Measurements from ENCODE around the gene APC2.

The APC2 gene

DNA sequence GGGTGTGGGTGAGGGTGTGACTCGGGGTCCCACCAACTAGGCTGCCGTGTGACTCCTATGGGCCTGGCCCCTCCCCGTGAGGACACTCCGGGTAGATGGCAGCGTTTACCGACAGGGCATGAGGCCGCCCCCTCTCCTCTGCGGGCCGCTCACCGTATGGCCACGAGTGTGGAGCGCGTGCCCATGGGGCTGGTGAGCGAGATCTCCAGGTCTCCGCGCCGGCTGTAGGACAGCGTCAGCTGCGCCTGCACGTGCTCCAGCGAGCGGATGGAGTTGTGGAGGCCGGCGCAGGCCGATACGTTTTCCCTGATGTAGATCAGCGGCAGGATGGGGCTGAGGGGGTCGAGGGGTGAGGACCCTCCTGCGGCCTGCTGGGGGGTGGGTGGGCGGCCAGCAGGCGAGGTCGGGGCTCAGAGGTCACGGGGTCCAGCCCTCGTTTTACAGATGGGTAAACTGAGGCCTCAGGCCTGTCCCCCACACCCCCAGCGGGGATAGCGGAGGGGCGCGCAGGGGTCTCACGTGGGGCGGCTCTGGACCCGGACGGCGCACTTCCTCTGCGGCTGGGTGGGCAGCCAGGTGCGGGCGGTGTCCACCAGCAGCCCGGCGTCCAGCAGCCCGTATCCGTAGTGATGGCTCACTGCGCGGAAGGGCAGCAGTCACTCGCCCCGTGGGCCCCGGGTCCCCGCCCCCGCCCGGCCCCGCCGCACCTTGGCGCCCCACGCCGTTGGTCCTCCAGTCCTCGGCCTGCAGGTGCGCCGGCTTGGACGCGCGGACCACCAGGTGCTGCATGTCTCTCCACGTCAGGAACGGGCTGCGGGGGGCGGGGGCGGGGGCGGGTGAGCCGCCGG lies 33.4 kb downstream of the APC2 start:
- H3K9ac ChIP-seq (ENCODE audit: low read depth in 1 of 2, low read length in 2 of 2), result no peak overlapping the region
- no peak overlapping the region for H3K4me3 ChIP-seq (ENCODE audit: low read length in 2 of 2)
- no peaks in the 10 kb centered on the region for H3K36me3 ChIP-seq (ENCODE audit: control insufficient read depth in 2 of 2, insufficient read depth in 2 of 2, low read length in 2 of 2)
- no peaks in the 10 kb centered on the region for H3K9me3 ChIP-seq (ENCODE audit: control insufficient read depth in 2 of 2, low read length in 2 of 2)
- no peaks in the 10 kb centered on the region for H3K27me3 ChIP-seq (ENCODE audit: control insufficient read depth in 2 of 2, insufficient read depth in 2 of 2, low read length in 2 of 2)
- H3K27ac ChIP-seq (ENCODE audit: low read depth in 2 of 2, low read length in 2 of 2), result no peak overlapping the region
- H3K4me1 ChIP-seq (ENCODE audit: control insufficient read depth in 2 of 2, insufficient read depth in 2 of 2, low read length in 2 of 2), result peaks cover 7 to 8% of the 10 kb centered on the region in 2 donors

DNA sequence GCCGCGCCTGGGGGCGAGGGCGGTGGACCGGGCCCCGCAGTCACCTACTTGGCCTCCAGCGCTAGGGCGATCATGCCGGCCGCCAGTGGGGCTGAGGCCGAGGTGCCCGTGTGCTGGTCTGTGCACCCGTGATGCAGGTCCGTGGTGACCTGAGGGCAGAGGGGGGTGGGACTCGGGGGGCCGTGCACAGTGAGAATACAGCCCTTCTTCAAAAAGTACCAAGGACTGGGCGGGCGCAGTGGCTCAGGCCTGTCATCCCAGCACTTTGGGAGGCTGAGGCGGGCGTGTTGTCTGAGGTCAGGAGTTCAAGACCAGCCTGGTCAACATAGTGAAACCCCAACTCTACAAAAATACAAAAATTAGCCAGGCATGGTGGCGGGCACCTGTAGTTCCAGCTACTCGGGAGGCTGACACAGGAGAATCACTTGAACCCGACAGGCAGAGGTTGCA lies 34.1 kb downstream of the APC2 start:
- Histone ChIP-seq H3K9ac (ENCODE audit: low read depth in 1 of 2, low read length in 2 of 2) (no peak overlapping the region), H3K9me3 (ENCODE audit: control insufficient read depth in 2 of 2, low read length in 2 of 2) (no peaks in the 10 kb centered on the region), H3K27me3 (ENCODE audit: control insufficient read depth in 2 of 2, insufficient read depth in 2 of 2, low read length in 2 of 2) (no peaks in the 10 kb centered on the region), H3K4me1 (ENCODE audit: control insufficient read depth in 2 of 2, insufficient read depth in 2 of 2, low read length in 2 of 2) (peaks cover 4 to 5% of the 10 kb centered on the region in 2 donors), H3K27ac (ENCODE audit: low read depth in 2 of 2, low read length in 2 of 2) (no peak overlapping the region), H3K4me3 (ENCODE audit: low read length in 2 of 2) (no peak overlapping the region), H3K36me3 (ENCODE audit: control insufficient read depth in 2 of 2, insufficient read depth in 2 of 2, low read length in 2 of 2) (no peaks in the 10 kb centered on the region)

DNA sequence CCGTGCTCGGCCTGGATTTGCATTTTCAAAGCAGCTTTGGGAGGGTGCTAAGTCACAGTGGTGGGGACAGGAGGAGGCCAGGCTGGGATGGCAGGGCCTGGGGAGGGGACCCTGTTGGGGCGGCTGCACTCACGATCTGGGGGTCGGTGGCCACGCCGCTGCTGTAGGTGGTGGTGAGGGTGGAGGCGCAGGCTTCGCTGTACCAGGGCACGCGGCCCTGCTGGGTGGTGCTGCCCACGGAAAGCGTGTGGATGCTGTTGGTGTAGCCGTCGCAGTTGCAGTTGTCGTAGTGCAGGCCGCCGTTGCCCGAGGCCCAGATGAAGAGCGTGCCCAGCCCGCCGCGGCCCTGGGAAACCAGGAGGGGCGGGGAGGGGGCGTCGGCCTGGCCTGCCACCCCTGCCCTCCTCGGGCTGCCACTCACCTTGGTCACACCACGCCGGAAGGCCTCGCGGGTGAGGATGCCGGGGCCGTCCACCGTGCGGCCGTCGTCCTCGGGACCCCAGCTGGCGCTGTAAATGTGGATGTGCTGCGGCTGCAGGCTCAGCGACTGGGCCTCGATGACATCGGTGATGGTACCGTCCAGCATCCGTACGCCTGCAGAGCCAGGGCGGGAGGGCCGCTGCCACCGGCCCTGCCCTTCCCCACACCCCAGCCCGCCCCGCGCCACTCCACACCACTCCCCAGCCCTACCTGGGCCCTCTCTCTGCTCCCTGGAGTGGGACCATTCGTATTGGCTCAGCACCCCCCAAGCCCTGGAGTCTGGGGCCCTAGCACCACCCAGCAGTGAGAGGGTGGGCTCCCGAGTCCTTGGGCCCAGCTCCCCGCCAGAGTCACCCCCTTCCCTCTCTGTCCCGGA lies 37.0 kb downstream of the APC2 start:
- H3K27me3 ChIP-seq (ENCODE audit: control insufficient read depth in 2 of 2, insufficient read depth in 2 of 2, low read length in 2 of 2), result peaks cover 0 to 3% of the 10 kb centered on the region in 2 donors
- H3K4me3 ChIP-seq (ENCODE audit: low read length in 2 of 2), result no peak overlapping the region

DNA sequence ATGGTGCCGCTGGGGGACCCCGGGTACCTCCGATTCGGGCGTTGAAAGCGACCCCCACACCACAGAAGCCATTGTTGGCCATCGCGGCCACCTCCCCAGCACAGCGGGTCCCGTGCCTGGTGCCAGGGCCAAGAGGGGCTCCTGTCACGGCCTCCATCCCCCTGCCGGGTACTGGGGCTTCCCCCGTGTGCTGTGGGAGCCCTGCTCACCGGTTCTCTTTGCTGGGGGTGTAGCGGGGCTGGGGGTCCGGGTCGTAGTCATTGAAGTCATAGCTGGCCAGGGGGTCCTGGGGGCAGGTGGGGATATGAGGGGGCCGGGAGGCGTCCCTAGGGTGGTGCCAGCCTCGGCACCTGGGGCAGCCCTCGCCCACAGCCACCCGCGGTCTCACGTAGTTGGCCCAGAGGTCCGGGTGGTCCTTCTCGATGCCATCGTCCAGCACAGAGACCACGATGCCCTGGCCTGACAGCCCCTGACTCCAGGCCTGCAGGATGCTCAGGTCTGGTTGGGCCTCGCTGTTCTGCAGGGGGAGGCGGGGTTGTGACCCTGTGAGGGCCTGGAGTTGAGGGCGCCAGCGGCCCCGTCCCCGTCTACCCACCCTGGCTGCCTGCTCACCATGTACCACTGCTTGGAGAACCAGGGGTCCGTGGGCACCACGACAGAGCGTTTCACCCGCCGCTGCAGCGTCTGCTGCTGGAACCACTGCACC lies 37.8 kb downstream of the APC2 start:
- Histone ChIP-seq H3K36me3 (ENCODE audit: control insufficient read depth in 2 of 2, insufficient read depth in 2 of 2, low read length in 2 of 2) (no peaks in the 10 kb centered on the region), H3K9ac (ENCODE audit: low read depth in 1 of 2, low read length in 2 of 2) (no peak overlapping the region), H3K9me3 (ENCODE audit: control insufficient read depth in 2 of 2, low read length in 2 of 2) (no peaks in the 10 kb centered on the region), H3K27ac (ENCODE audit: low read depth in 2 of 2, low read length in 2 of 2) (no peak overlapping the region), H3K27me3 (ENCODE audit: control insufficient read depth in 2 of 2, insufficient read depth in 2 of 2, low read length in 2 of 2) (peaks cover 0 to 4% of the 10 kb centered on the region in 2 donors), H3K4me3 (ENCODE audit: low read length in 2 of 2) (no peak overlapping the region), H3K4me1 (ENCODE audit: control insufficient read depth in 2 of 2, insufficient read depth in 2 of 2, low read length in 2 of 2) (peaks cover 11 to 16% of the 10 kb centered on the region in 2 donors)

More for the DNA sequence above, 37.0 kb downstream of the APC2 start:
- Histone ChIP-seq H3K4me1 (ENCODE audit: control insufficient read depth in 2 of 2, insufficient read depth in 2 of 2, low read length in 2 of 2) (peaks cover 11 to 16% of the 10 kb centered on the region in 2 donors), H3K27ac (ENCODE audit: low read depth in 2 of 2, low read length in 2 of 2) (no peak overlapping the region), H3K9me3 (ENCODE audit: control insufficient read depth in 2 of 2, low read length in 2 of 2) (no peaks in the 10 kb centered on the region), H3K9ac (ENCODE audit: low read depth in 1 of 2, low read length in 2 of 2) (no peak overlapping the region), H3K36me3 (ENCODE audit: control insufficient read depth in 2 of 2, insufficient read depth in 2 of 2, low read length in 2 of 2) (no peaks in the 10 kb centered on the region)

DNA sequence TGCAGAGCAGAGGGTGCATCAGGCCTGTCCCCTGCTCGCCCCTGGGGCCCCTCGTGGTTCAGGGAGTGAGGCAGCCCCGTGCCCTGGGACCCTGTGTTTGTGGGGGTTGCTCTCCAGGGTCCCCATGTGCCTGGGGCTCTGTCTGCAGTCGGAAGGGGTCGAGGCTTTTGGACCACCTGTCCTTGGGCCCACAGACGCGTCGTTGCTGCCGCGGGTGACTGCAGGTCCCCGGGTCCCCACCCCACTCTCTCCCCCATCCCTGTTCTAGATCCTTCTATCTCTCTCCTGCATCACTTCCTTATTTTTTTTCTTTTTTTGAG lies 38.3 kb downstream of the APC2 start:
- Histone ChIP-seq H3K9ac (ENCODE audit: low read depth in 1 of 2, low read length in 2 of 2) (no peak overlapping the region), H3K4me3 (ENCODE audit: low read length in 2 of 2) (no peak overlapping the region), H3K27me3 (ENCODE audit: control insufficient read depth in 2 of 2, insufficient read depth in 2 of 2, low read length in 2 of 2) (peaks cover 0 to 7% of the 10 kb centered on the region in 2 donors), H3K4me1 (ENCODE audit: control insufficient read depth in 2 of 2, insufficient read depth in 2 of 2, low read length in 2 of 2) (peaks cover 11 to 16% of the 10 kb centered on the region in 2 donors), H3K27ac (ENCODE audit: low read depth in 2 of 2, low read length in 2 of 2) (no peak overlapping the region), H3K36me3 (ENCODE audit: control insufficient read depth in 2 of 2, insufficient read depth in 2 of 2, low read length in 2 of 2) (no peaks in the 10 kb centered on the region), H3K9me3 (ENCODE audit: control insufficient read depth in 2 of 2, low read length in 2 of 2) (no peaks in the 10 kb centered on the region)

DNA sequence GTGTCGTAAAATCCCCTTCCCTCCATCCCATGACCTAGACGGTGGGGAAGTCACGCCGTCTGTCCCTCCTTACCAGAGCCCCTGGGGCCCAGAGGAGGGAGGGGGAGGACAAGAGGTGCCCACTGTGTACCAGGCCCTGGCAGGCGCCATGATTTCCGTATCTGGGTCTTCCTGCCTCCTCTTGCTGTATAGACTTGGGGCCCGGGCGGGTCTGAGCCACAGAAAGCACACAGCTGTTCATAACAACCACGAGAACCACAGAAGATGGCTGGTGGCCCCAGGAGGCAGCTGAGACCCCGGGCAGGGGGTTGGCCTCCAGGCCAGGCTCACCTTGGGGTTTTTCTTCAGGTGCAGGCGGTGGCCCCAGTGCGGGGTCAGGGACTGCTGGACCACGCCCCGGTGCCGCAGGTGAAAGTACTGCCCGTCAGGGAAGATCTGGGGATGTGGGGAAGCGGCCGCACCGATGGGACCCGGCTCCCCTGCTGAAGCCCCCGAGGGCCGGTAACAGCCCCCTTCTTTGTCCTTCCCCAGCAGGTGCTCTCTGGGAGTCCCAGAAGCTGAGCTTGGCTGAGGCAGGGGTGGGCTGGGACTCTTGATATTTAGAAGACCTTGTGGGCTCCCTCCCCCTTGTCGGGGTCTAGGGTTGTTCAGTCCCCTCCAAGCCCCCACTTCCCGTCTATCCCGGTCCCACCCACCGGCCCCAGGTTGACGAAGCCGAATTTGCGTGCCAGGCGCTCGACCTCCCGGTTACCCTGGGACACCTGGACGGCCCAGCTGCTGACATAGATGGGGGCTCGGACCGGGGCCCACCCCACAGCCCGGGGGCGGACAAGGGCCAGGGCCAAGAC lies 39.8 kb downstream of the APC2 start:
- peaks cover 11 to 16% of the 10 kb centered on the region in 2 donors for H3K4me1 ChIP-seq (ENCODE audit: control insufficient read depth in 2 of 2, insufficient read depth in 2 of 2, low read length in 2 of 2)
- peak overlapping the region; percentile 88 to 92 for H3K4me3 ChIP-seq (ENCODE audit: low read length in 2 of 2)
- no peaks in the 10 kb centered on the region for H3K36me3 ChIP-seq (ENCODE audit: control insufficient read depth in 2 of 2, insufficient read depth in 2 of 2, low read length in 2 of 2)
- no peaks in the 10 kb centered on the region for H3K9me3 ChIP-seq (ENCODE audit: control insufficient read depth in 2 of 2, low read length in 2 of 2)
- H3K27ac ChIP-seq (ENCODE audit: low read depth in 2 of 2, low read length in 2 of 2), result peak overlapping the region; percentile 78 to 85
- H3K9ac ChIP-seq (ENCODE audit: low read depth in 1 of 2, low read length in 2 of 2), result peak overlapping the region; percentile 75 to 78
- peaks cover 0 to 7% of the 10 kb centered on the region in 2 donors for H3K27me3 ChIP-seq (ENCODE audit: control insufficient read depth in 2 of 2, insufficient read depth in 2 of 2, low read length in 2 of 2)

DNA sequence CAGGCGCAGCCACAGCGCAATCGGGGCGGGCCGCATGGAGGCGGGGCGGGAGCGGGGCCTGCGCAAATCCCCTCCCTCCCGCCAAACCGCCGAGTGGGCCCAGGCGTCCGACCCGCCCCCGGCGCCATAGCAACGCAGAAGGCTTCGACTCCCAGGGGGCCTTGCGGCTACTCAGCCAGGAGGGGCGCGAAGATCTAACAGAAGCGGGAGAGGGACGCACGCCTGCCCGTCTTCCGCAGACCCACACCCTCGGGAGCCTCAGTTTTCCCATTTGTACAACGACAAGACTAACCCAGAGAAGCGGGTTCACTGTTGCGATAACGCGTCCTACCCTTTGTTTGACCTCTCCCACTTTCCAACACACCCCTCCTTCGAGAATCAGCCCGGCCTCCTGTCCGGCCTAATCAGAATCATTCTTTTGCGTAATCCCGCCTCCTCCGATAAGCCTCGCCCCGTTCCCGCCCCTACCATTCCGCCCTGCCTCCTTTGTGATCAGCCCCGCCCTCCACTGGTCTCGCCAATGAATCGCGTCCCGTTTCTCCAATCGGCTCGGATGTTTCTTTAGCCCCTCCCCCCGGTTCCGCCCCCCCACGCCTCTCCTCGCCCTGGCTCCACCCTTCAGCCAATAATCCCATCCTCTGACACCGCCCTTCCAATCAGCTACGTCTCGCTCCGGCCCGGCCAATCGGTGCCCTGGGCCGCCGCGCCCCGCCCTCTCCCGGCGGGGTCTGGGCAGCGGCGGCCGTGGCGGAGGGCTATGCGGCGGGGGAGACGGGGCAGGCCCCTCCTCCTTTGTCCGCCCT lies 40.6 kb downstream of the APC2 start, which contains the start of gene PCSK4:
PCSK4 (minus strand) TSS at position 40 of the 803 bp plus-strand sequence; CDS start at position 36, 4 bp downstream.
- H3K9ac ChIP-seq (ENCODE audit: low read depth in 1 of 2, low read length in 2 of 2), result peak within 1 kb of the TSS; percentile 75 to 78
- no peaks in the 10 kb centered on the region for H3K9me3 ChIP-seq (ENCODE audit: control insufficient read depth in 2 of 2, low read length in 2 of 2)
- peak within 1 kb of the TSS; percentile 78 to 85 for H3K27ac ChIP-seq (ENCODE audit: low read depth in 2 of 2, low read length in 2 of 2)
- peaks cover 0 to 7% of the 10 kb centered on the region in 2 donors for H3K27me3 ChIP-seq (ENCODE audit: control insufficient read depth in 2 of 2, insufficient read depth in 2 of 2, low read length in 2 of 2)
- peaks cover 11 to 16% of the 10 kb centered on the region in 2 donors for H3K4me1 ChIP-seq (ENCODE audit: control insufficient read depth in 2 of 2, insufficient read depth in 2 of 2, low read length in 2 of 2)
- H3K4me3 ChIP-seq (ENCODE audit: low read length in 2 of 2), result peak within 1 kb of the TSS; percentile 88 to 92
- H3K36me3 ChIP-seq (ENCODE audit: control insufficient read depth in 2 of 2, insufficient read depth in 2 of 2, low read length in 2 of 2), result no peaks in the 10 kb centered on the region

DNA sequence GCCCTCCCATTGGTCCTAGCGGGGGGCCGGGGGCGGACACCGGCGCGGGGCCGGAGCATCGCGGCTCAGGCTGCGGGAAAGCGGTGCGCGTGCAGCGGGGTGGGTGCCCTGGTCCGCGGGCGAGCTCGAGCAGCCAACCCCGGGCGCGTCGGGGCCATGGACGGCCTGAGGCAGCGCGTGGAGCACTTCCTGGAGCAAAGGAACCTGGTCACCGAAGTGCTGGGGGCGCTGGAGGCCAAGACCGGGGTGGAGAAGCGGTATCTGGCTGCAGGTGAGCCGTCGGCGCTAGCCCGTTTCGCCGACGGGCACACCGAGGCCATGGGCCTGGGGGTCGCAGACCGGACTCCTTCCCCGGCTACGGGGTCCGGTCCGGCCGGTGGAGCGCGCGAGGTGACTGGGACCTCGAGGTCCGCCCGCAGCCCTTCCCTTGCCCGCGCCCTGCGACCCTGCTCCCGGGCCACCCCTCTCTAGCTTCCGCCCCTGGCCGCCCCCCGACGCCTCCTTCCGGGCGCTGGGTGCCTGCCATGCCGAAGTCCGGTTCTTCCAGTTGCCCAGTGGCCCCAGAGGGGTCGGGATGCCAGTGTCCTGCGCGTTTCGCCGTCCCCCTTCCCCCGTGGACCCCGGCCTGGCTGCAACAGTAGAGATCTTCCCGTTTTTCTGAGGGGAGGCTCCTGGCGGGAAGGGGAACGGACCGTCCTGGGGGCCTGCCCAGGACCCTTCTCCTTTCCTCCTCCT lies 41.4 kb downstream of the APC2 start, which contains the start of gene REEP6:
REEP6 (plus strand) TSS at position 68 of the 735 bp plus-strand sequence; CDS start at position 157, 89 bp downstream.
- Histone ChIP-seq H3K9ac (ENCODE audit: low read depth in 1 of 2, low read length in 2 of 2) (peak within 1 kb of the TSS; percentile 75 to 78), H3K36me3 (ENCODE audit: control insufficient read depth in 2 of 2, insufficient read depth in 2 of 2, low read length in 2 of 2) (no peaks in the 10 kb centered on the region), H3K27ac (ENCODE audit: low read depth in 2 of 2, low read length in 2 of 2) (peak within 1 kb of the TSS; percentile 78 to 85), H3K9me3 (ENCODE audit: control insufficient read depth in 2 of 2, low read length in 2 of 2) (no peaks in the 10 kb centered on the region), H3K4me1 (ENCODE audit: control insufficient read depth in 2 of 2, insufficient read depth in 2 of 2, low read length in 2 of 2) (peaks cover 11 to 16% of the 10 kb centered on the region in 2 donors), H3K27me3 (ENCODE audit: control insufficient read depth in 2 of 2, insufficient read depth in 2 of 2, low read length in 2 of 2) (peaks cover 2 to 10% of the 10 kb centered on the region in 2 donors), H3K4me3 (ENCODE audit: low read length in 2 of 2) (peak within 1 kb of the TSS; percentile 88 to 92)
